ENCODE data around the gene MACROD2.

- TF ChIP-seq CTCF (IDR thresholded peaks at IDR 0.05): no peak
- no peak for TF ChIP-seq POLR2A (IDR thresholded peaks at IDR 0.05)
These were observed 1077.0 kb downstream of the MACROD2 start for GRCh38 chr20:15072316-15072715.
